ENCODE results near the gene RNF115. TPM values are rescaled to one million over a fixed set of nuclear protein-coding genes. Genes with fewer than 3 reads are reported as not detected.
A peak's percentile ranks its signal among the peaks of the same experiment; 100 is the strongest.

Gene RNF115
- total and polyA plus RNA-seq, 2 of the 8 experiments (the other 6 are each of a cell fraction or from before 2014, with no cell fraction given): 4.7 to 10.8 TPM

GRCh38 chr1:145759721-145760120 is 64.2 kb downstream of the RNF115 start:
- H3K56ac ChIP-seq (replicated peaks; ENCODE audit: insufficient read length, low read depth, low read length): no peak overlapping the region
- no peak overlapping the region for H3K18ac ChIP-seq (ENCODE audit: extremely low read depth, low read length)
- H3K27me3 ChIP-seq (replicated peaks in 1 of 4; ENCODE audit: control insufficient read depth in 3 of 4, extremely low read depth in 1 of 4, insufficient read depth in 3 of 4, low read length in 3 of 4): no peaks in the 10 kb centered on the region
- no peaks in the 10 kb centered on the region for H3K23me2 ChIP-seq (ENCODE audit: low read depth, low read length)
- H4K20me1 ChIP-seq (replicated peaks in 1 of 2; ENCODE audit: control insufficient read depth in 1 of 2, insufficient read depth in 2 of 2, low read length in 2 of 2): no peaks in the 10 kb centered on the region
- CTCF ChIA-PET (ENCODE audit: partially characterized antibody): no interaction called here
- TF ChIP-seq ASH2L (IDR thresholded peaks at IDR 0.05; ENCODE audit: low read length) (no peak), CBX5 (IDR thresholded peaks at IDR 0.05; ENCODE audit: low read depth, low read length) (no peak), MAFK (IDR thresholded peaks at IDR 0.05; ENCODE audit: low read depth, low read length) (peak; percentile 43; the same call in 1 of the 2 replicates)
- H2BK15ac ChIP-seq (ENCODE audit: low read length): no peak overlapping the region
- no peak overlapping the region for H2AK5ac ChIP-seq (ENCODE audit: low read depth, low read length)
- H2BK5ac ChIP-seq (ENCODE audit: low read depth, low read length): no peak overlapping the region
- no peak overlapping the region for H3K4ac ChIP-seq (replicated peaks; ENCODE audit: insufficient read length, low read depth, low read length)
- H2BK20ac ChIP-seq (ENCODE audit: low read length): no peak overlapping the region
- H3K9me3 ChIP-seq (ENCODE audit: insufficient read depth in 2 of 2, low read depth in 1 of 2, low read length in 1 of 2): peaks cover 5 to 31% of the 10 kb centered on the region in 2 experiments; a peak in 2 of 4 replicates
- no peak overlapping the region for H3K9ac ChIP-seq (replicated peaks in 1 of 4; ENCODE audit: extremely low read depth in 1 of 4, low read depth in 3 of 4, low read length in 3 of 4)
- POLR2A ChIA-PET (ENCODE audit: partially characterized antibody): no interaction called here
- peaks cover 0 to 18% (median 3%) of the 10 kb centered on the region in 4 experiments; a peak in 3 of 8 replicates for H3K36me3 ChIP-seq (ENCODE audit: control insufficient read depth in 2 of 4, insufficient read depth in 4 of 4, low read length in 3 of 4)
- WGBS, 2 experiments (ENCODE audit: extremely low coverage in 1 of 2, insufficient coverage in 1 of 2, insufficient read length in 1 of 2, insufficient replicate concordance in 2 of 2, low coverage in 1 of 2, low lambda C conversion rate in 2 of 2, missing lambda C conversion rate in 1 of 2): 92% methylated on average over 1 of the region's 1 CpG; no CpG with 5 or more reads in 1 of the 2 experiments
- no peak overlapping the region for H4K91ac ChIP-seq (replicated peaks; ENCODE audit: insufficient read length, low read length)
- no peak overlapping the region for H3K23ac ChIP-seq (ENCODE audit: insufficient read length)
- DNase-seq (ENCODE audit: low read depth in 1 of 2, low spot score in 2 of 2) (no peak), FAIRE-seq (no peak)
- no peaks in the 10 kb centered on the region for H3K4me1 ChIP-seq (replicated peaks in 1 of 4; ENCODE audit: control insufficient read depth in 3 of 4, insufficient read depth in 4 of 4, low read length in 3 of 4)
- no peak overlapping the region for H3K4me3 ChIP-seq (ENCODE audit: extremely low read depth in 1 of 4, insufficient read depth in 2 of 4, low read depth in 3 of 4, low read length in 4 of 4)
- no peak overlapping the region for H3K14ac ChIP-seq (ENCODE audit: insufficient read length)
- H4K8ac ChIP-seq (ENCODE audit: extremely low read depth, insufficient read depth, low read length): no peak overlapping the region
- no peak overlapping the region for H2BK12ac ChIP-seq (ENCODE audit: low read depth, low read length)
- no peak overlapping the region for H3K27ac ChIP-seq (ENCODE audit: low read depth, low read length)
- no peaks in the 10 kb centered on the region for H3K79me2 ChIP-seq (ENCODE audit: control insufficient read depth in 1 of 2, insufficient read depth in 2 of 2, low read length in 2 of 2)
- no peak overlapping the region for H2AFZ ChIP-seq (ENCODE audit: low read length)
- no peak overlapping the region for H3K4me2 ChIP-seq (ENCODE audit: insufficient read depth in 1 of 2, low read depth in 2 of 2, low read length in 2 of 2)
- no peak overlapping the region for H2BK120ac ChIP-seq (replicated peaks; ENCODE audit: low read depth, low read length)
- no peaks in the 10 kb centered on the region for H3K79me1 ChIP-seq (ENCODE audit: low read depth, low read length)
- H4K5ac ChIP-seq (ENCODE audit: insufficient read length, low read depth, low read length): no peak overlapping the region

Measured in H1 (cell line).